Amniotic epithelial cell (primary cell): ENCODE results near the gene NDUFV1.

ENCODE experiments used
- DNase-seq: peaks from one replicate; pipeline ENCODE4 v3.0.0-alpha.2; 2010; ENCODE audit warnings: low read depth

NDUFV1 gene

DNA sequence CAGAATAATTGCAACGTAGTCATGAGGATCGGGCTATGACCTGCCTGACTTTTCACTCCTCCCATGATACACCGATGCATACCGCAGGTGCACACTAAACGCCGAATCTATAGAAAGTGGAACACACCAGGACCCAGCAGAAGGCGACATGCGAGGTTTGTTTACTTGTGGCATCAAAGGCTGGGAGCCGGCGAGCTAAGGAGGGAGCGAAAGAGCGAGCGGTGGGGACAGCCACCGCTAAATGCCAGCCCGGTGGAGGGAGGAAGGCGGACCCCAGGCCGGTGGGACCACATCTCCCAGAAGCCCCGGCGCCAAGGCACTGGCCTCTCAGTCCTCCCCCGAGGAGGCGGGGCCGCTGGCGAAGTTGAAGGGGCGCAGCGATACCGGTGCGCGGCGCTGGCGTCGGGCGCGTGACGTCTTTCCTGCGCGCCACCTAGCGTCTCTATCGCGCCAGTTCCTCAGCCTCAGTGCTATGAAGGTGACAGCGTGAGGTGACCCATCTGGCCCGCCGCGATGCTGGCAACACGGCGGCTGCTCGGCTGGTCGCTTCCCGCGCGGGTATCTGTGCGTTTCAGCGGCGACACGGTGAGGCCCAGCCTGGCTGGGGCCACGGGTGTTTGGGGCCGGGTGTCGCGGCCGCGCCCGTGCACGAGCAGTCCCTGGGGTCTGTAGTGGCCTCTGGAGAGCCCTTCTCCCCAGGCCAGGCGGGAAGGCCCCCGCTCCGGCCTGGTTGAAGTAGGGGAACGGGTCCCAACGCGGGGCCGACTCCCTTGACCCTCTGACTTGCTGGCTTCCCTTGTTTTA, at the start of gene NDUFV1:
Gene NDUFV1 (plus strand): TSS at position 445 of the 804 bp plus-strand sequence. CDS start 69 bp downstream, at position 514.
- peak; percentile 84 for DNase-seq

DNA sequence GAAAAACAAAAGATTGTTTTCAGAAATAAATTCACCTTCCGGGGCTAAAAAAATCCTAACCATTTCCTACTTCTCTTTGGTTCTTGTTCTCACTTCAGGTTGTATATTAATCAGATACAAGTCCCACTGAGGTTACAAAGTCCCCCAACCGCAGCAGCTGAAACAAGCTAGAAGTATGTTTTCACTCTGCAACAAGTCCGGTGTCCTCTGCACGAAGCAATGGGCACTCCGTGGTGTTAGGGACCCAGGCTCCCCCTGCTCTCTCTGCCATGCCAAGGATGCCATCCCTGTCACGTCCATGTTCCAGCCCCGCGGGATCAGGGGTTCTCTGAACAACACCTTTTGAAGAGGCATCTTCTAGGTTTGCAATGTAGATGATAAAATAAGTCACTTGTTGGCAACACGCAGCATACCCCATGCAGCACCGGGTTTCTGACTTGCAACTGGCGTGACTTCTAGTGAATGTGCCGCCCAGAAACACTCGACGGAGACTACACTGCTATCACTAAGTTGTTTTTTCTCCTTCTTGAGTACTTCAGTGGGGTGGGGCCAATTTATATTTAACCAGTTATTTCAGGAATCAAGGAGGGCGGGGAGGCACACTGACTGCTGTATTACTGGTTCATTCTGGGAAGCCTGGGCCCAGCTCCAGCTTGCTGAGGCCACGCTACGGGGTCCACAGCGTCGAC, 48.5 kb upstream of the NDUFV1 start:
- DNase-seq = no peak

GRCh38 chr11:67561971-67562619, 44.6 kb upstream of the NDUFV1 start:
- DNase-seq = no peak

- no peak for DNase-seq
Observed at GRCh38 chr11:67562963-67563704, 43.6 kb upstream of the NDUFV1 start.

GRCh38 chr11:67563705-67564114, 43.0 kb upstream of the NDUFV1 start:
- DNase-seq = peak; percentile 98

GRCh38 chr11:67564230-67564629, 42.5 kb upstream of the NDUFV1 start:
- DNase-seq = peak; percentile 52

- no peak for DNase-seq
Observed at GRCh38 chr11:67571443-67571842, 35.3 kb upstream of the NDUFV1 start.

GRCh38 chr11:67572305-67572704, 34.4 kb upstream of the NDUFV1 start:
- no peak for DNase-seq

- peak; percentile 39 for DNase-seq
Observed at GRCh38 chr11:67572747-67573419, 33.9 kb upstream of the NDUFV1 start.

DNA sequence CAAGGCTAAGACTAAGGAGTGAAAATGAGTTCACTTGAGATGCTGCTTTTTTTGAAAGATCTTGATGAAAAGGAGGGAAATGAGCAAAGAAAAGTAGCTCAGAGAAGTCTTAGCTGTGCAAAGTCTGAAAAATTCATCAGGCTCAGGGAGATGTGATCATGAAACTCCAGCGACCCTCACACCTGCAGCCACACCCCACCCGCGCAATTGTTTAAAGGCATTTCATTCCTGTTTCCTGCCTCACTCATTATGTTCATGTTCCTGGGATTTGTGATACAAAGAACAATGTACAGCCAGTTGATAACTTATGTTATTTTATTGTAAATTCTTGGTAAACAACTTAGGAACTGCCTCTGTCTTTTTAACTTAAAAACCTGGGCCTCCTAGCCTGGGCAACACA, 31.8 kb upstream of the NDUFV1 start:
- no peak for DNase-seq

DNA sequence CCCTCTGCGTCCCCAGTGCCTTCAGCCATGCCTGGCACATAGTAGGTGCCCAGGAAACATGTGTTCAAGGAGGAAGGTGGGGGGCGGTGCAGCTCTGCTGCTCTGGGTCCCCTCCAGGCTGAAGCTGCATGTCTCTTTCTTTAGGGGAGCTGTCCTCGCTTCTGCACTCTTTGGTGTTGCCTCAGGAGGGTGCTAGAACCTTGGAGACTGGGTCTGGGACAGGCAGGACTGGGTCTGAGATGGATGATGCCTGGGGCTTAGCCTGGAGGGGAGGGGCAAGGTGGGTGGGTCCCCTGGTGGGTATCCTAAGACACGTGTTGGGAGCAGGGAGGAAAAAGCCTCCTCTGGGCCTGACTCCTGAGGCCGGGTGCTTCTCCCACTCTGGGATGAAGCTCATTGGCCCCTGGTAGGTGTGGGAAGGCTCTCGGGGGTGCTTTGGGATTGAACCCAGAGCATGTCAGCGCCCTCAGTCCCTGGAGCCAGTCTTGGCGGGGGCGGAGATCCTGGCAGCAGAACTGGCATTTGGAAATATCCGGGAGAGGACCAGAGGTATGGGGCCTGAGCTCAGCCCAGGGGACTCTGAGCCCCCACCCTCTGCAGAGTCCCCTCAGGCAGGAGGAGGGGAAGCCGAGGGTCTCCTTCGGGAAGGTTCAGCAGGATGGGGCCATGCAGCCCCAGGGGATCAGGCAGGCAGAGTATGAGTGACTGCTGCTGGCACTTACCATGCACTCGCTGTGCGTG, 29.8 kb upstream of the NDUFV1 start:
- DNase-seq = no peak

DNA sequence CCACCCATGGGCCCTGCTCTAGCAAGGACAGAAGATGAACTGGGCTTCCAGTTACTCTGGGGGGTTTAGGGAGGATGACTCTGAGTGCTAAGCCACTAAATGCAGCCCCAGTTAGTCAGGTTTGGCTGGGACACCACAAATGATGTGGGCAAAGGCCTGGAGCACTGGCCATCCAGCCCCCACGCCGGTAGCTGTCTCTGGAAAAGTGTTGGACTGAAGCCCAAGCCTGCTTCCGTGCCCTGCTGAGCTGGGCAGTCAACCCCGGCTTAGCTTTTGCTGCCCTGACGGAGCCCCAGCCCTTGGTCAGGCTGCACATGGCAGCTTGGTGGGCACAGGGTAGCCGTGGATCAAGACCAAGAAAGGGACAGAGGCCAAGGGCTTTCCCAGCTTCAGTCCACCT, 28.8 kb upstream of the NDUFV1 start:
- no peak for DNase-seq

- no peak for DNase-seq
Observed at GRCh38 chr11:67581469-67581868, 25.3 kb upstream of the NDUFV1 start.

DNA sequence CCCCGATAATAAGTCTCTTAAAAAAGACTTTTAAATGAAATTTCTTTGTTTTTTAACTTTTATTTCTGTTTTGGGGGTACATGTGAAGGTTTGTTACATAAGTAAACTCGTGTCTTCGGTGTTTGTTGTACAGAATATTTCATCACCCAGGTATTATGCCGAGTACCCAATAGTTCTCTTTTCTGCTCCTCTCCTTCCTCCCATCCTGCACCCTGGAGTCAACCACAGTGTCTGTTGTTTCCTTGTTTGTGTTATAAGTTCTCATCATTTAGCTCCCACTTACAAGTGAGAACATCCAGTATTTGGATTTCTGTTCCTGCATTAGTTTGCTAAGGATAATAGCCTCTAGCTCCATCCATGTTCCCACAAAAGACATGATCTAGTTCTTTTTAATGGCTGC, 24.7 kb upstream of the NDUFV1 start:
- no peak for DNase-seq

GRCh38 chr11:67583247-67584204, 23.2 kb upstream of the NDUFV1 start, which contains the start of gene GSTP1:
GSTP1 (plus strand) TSS chr11:67583812; CDS start chr11:67583844, 32 bp downstream.
- DNase-seq = peak; percentile 82

- peak; percentile 63 for DNase-seq
Observed at GRCh38 chr11:67584205-67584880, 22.4 kb upstream of the NDUFV1 start.

DNA sequence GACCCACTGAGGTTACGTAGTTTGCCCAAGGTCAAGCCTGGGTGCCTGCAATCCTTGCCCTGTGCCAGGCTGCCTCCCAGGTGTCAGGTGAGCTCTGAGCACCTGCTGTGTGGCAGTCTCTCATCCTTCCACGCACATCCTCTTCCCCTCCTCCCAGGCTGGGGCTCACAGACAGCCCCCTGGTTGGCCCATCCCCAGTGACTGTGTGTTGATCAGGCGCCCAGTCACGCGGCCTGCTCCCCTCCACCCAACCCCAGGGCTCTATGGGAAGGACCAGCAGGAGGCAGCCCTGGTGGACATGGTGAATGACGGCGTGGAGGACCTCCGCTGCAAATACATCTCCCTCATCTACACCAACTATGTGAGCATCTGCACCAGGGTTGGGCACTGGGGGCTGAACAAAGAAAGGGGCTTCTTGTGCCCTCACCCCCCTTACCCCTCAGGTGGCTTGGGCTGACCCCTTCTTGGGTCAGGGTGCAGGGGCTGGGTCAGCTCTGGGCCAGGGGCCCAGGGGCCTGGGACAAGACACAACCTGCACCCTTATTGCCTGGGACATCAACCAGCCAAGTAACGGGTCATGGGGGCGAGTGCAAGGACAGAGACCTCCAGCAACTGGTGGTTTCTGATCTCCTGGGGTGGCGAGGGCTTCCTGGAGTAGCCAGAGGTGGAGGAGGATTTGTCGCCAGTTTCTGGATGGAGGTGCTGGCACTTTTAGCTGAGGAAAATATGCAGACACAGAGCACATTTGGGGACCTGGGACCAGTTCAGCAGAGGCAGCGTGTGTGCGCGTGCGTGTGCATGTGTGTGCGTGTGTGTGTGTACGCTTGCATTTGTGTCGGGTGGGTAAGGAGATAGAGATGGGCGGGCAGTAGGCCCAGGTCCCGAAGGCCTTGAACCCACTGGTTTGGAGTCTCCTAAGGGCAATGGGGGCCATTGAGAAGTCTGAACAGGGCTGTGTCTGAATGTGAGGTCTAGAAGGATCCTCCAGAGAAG, 21.6 kb upstream of the NDUFV1 start:
- DNase-seq = no peak

DNA sequence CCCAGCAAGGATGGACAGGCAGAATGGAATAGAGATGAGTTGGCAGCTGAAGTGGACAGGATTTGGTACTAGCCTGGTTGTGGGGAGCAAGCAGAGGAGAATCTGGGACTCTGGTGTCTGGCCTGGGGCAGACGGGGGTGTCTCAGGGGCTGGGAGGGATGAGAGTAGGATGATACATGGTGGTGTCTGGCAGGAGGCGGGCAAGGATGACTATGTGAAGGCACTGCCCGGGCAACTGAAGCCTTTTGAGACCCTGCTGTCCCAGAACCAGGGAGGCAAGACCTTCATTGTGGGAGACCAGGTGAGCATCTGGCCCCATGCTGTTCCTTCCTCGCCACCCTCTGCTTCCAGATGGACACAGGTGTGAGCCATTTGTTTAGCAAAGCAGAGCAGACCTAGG, 20.8 kb upstream of the NDUFV1 start:
- DNase-seq = no peak
